Aorta (tissue), 5 donors: ENCODE results near the gene WDFY4. TPM values are rescaled to one million over a fixed set of nuclear protein-coding genes. Genes with fewer than 3 reads are reported as not detected.

Experiments
- ATAC-seq: fragments of 200-7000 bp; cut with Tn5 transposase; one replicate; pipeline ENCODE4 v1.9.1; 2022; ENCODE audit warnings: moderate library complexity; ENCODE audit not compliant: low FRiP score
- DNase-seq, 2 donors: peaks; one replicate each; pipeline ENCODE4 v3.0.0-alpha.2; 2020
- H3K27ac ChIP-seq, 2 donors: one replicate each; pipeline ENCODE4 v1.5.1; 2013; ENCODE audit warnings: low read length in 2 of 2, mild to moderate bottlenecking in 2 of 2, moderate library complexity in 2 of 2, control low read depth in 1 of 2, inconsistent platforms in 1 of 2, low read depth in 1 of 2
- H3K27me3 ChIP-seq, 2 donors: one replicate each; pipeline ENCODE4 v1.6.1; 2013; ENCODE audit warnings: control low read depth in 1 of 2, low read length in 1 of 2, mild to moderate bottlenecking in 1 of 2, moderate library complexity in 1 of 2; ENCODE audit not compliant: insufficient read depth in 2 of 2, control insufficient read depth in 1 of 2
- H3K36me3 ChIP-seq, 2 donors: one replicate each; pipeline ENCODE4 v1.6.1; 2013; ENCODE audit warnings: control low read depth in 1 of 2, low read length in 1 of 2, mild to moderate bottlenecking in 1 of 2; ENCODE audit not compliant: insufficient read depth in 2 of 2, control insufficient read depth in 1 of 2
- H3K4me1 ChIP-seq, 2 donors: one replicate each; pipeline ENCODE4 v1.6.1; 2013; ENCODE audit warnings: low read length in 2 of 2, control low read depth in 1 of 2, mild to moderate bottlenecking in 1 of 2, moderate library complexity in 1 of 2; ENCODE audit not compliant: insufficient read depth in 2 of 2, control insufficient read depth in 1 of 2
- H3K4me3 ChIP-seq, 2 donors: one replicate each; pipeline ENCODE4 v1.5.1; 2013; ENCODE audit warnings: low read length in 2 of 2, control low read depth in 1 of 2, mild to moderate bottlenecking in 1 of 2
- H3K9me3 ChIP-seq: one replicate; pipeline ENCODE4 v1.6.1; 2013; ENCODE audit warnings: mild to moderate bottlenecking, low read length; ENCODE audit not compliant: control insufficient read depth
- WGBS, 2 donors: extraction: QIAGEN DNeasy Blood & Tissue Kit; methylation state at CpG; one replicate each; pipeline ENCODE4 v1.1.7; 2013; 5-methylcytosine and 5-hydroxymethylcytosine counted together
- intact Hi-C, 2 donors: fragments of 100-400 bp; cut with DNase I; formaldehyde crosslinking; loops; one replicate each; pipeline versions ENCODE4 v1.14.2 to v1.15.0; 2022
- polyA plus RNA-seq, 2 donors: library from polyadenylated mRNA; stranded (reverse); fragments of 200-250 nt; gene quantifications; one replicate each; pipeline ENCODE4 v1.2.3, GENCODE V29; 2013
- total RNA-seq, 2 donors: library from RNA; stranded (reverse); fragmentation: NEBNext Ultra II Directional; extraction: Animal tissue kit (Norgen Biotek cat#: 25700); gene quantifications; one replicate each; pipeline ENCODE4 v1.2.1, GENCODE V29; 2021
- donor health status: healthy with polysubstance abuse.
- donor health status: Bipolar disorder and iron deficiency.
- donor health status: DM: no; HTN: no; CAD: no.
- donor health status: DM: no; HTN: no; CAD: no.
- donor health status: DM: yes; HTN: yes; CAD: no.

WDFY4 gene
- total and polyA plus RNA-seq, 4 donors, result 0.54 to 15.0 (median 4.6) TPM

GRCh38 chr10:48700493-48700892 is 15.8 kb downstream of the WDFY4 start:
- ATAC-seq, result no peak

DNA sequence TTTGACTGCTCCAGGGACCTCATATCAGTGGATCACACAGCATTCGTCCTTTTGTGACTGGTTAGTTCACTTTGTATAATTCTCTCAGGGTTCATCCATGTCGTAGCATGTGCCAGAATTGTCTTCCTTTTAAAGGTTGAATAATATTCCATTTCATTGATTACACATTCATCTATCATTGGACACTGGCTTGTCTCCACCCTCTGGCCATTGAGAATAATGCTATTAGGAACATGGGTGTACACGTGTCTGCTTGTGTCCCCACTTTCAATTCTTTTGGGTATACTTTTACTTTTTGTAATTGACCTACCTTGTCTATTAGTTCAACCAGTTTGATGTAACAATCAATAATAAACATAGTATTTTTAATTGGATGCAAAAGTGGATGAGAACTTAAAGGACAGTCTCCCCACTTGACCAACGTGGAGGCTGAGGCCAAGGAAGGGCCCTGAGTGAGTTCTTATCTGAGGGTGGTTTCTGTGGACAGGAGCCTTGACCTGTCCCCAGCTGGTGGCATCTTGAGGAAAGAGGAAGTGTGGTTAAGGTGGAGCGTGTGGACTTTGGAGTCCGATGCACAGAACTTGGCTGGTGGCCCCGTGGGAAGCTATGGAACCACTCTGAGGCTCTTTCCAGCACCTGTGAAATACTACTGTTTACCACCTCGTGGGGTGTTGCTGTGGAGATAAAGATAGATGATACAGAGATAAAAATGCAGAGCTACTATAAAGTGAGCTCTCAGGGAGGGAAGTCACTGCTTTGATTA is 16.6 kb downstream of the WDFY4 start:
- no peaks in the 10 kb centered on the region for H3K27me3 ChIP-seq
- H3K27ac ChIP-seq, result no peak overlapping the region
- H3K4me1 ChIP-seq, result no peaks in the 10 kb centered on the region
- ATAC-seq (no peak), DNase-seq (no peak)
- no peaks in the 10 kb centered on the region for H3K9me3 ChIP-seq
- WGBS, 2 donors, result 81 to 88% methylated on average over 8 of the region's 8 CpGs
- intact Hi-C loops, result no loop called here
- H3K4me3 ChIP-seq, result no peak overlapping the region
- H3K36me3 ChIP-seq, result no peaks in the 10 kb centered on the region

More at GRCh38 chr10:48700493-48700892, 15.8 kb downstream of the WDFY4 start:
- H3K4me1 ChIP-seq, result no peaks in the 10 kb centered on the region
- H3K27ac ChIP-seq, result no peak overlapping the region
- H3K9me3 ChIP-seq, result no peaks in the 10 kb centered on the region
- no peak overlapping the region for H3K4me3 ChIP-seq
- H3K36me3 ChIP-seq, result no peaks in the 10 kb centered on the region
- no peaks in the 10 kb centered on the region for H3K27me3 ChIP-seq
- intact Hi-C loops, result no loop called here
- DNase-seq, result no peak
- WGBS, 2 donors, result 86 to 89% methylated on average over 9 of the region's 9 CpGs

DNA sequence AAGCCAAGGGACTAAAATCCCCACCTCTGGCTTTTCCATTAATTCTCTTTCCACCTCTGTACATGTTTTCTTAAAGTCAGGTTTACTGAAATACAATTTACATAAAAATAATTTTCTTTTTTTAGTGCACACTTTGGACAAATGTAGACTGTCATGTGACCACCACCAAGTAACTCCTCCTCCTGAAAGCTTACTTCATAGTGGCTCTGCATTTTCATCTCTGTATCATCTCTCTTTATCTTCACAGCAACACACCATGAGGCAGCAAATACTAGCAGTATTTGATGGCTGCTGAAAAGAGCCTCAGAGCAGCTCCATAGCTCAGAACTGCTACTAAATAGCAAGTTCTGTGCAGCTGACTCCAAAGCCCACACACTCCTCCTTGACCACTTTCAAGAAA is 17.3 kb downstream of the WDFY4 start:
- DNase-seq (no peak), ATAC-seq (no peak)
- no peaks in the 10 kb centered on the region for H3K36me3 ChIP-seq
- H3K27ac ChIP-seq, result no peak overlapping the region
- H3K9me3 ChIP-seq, result no peaks in the 10 kb centered on the region
- intact Hi-C loops, result no loop called here
- no peaks in the 10 kb centered on the region for H3K27me3 ChIP-seq
- H3K4me1 ChIP-seq, result no peaks in the 10 kb centered on the region
- H3K4me3 ChIP-seq, result no peak overlapping the region

- H3K36me3 ChIP-seq, result no peaks in the 10 kb centered on the region
- H3K27ac ChIP-seq, result no peak overlapping the region
- DNase-seq (no peak), ATAC-seq (no peak)
- 95 to 97% methylated on average over 5 of the region's 5 CpGs for WGBS, 2 donors
- no peaks in the 10 kb centered on the region for H3K9me3 ChIP-seq
- H3K4me1 ChIP-seq, result no peaks in the 10 kb centered on the region
- no peaks in the 10 kb centered on the region for H3K27me3 ChIP-seq
- intact Hi-C loops, result no loop called here
- no peak overlapping the region for H3K4me3 ChIP-seq
Measured at GRCh38 chr10:48703531-48704122, 19.0 kb downstream of the WDFY4 start.

DNA sequence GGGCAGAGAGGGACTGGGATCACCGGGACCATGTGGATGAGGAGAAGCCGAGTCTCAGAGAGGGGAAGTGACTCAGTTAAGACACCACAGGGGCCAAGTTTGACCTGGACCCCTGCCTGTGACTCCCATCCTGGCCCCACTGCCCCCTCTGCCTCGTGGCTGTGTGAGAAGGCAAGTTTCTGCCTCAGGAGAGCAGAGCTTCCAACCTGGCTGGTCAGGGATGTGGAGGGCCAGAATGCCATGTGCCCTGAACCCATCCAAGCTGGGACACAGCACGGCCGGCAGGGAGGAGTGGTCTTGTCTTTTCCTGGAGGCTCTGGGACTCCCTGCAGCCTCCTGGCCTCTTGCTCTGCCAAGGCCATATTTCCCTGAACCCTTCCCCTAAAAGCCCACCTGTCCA is 19.5 kb downstream of the WDFY4 start:
- no peak for DNase-seq
- Histone ChIP-seq H3K27me3 (no peaks in the 10 kb centered on the region), H3K4me3 (no peak overlapping the region), H3K4me1 (no peaks in the 10 kb centered on the region), H3K27ac (no peak overlapping the region), H3K9me3 (no peaks in the 10 kb centered on the region), H3K36me3 (no peaks in the 10 kb centered on the region)
- WGBS, 2 donors, result 51 to 53% methylated on average over 5 of the region's 5 CpGs
- no peak for ATAC-seq
- intact Hi-C loops, result no loop called here

DNA sequence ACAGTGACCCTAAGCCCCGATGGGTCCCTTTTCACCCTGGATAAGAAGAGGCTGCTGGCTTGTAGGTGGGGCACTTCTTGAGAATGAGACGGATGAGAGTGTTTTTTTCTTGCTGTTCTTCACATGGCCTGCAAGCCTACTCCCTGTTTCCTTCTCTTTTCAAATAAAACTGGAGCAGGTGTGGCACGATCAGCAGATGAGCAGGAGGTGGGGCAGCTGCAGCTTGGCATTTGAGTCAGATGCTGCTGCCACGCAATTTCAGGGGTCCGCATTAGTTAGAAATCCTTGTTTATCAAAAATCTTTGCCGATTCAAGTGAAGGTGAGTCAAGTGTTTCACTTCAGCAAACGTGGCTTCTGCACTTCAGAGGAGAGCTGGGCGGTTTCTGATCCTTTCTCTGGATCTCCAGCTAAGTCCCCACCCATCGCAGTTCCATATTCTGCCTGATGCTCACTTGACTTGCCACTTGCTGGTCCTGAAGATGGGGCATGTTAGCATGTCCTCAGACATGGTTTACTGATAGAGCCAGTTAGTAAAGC is 20.8 kb downstream of the WDFY4 start:
- intact Hi-C loops, result no loop called here
- Histone ChIP-seq H3K27ac (no peak overlapping the region), H3K4me3 (no peak overlapping the region), H3K9me3 (no peaks in the 10 kb centered on the region), H3K36me3 (no peaks in the 10 kb centered on the region), H3K4me1 (no peaks in the 10 kb centered on the region), H3K27me3 (no peaks in the 10 kb centered on the region)
- no peak for ATAC-seq
- DNase-seq, result no peak
- WGBS, 2 donors, result 94 to 95% methylated on average over 9 of the region's 9 CpGs

DNA sequence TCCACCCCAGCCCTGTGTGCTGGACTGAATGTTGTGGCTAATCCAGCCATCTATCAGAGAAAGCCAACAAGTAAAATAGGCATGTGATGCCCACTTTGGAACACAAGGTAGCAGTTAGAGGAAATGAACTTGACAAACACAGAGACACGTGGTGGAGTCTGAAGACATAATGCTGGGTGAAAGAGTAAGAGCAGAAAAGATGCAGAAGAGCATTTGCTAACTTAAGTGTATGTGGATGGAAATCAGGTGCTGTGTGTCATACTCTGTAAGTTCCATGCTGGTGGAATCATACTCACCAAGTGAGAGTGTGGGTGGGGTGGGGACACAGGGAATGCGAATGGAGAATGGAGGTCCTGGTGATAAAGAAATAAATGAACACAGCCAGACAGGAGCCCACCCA is 22.8 kb downstream of the WDFY4 start:
- Histone ChIP-seq H3K4me3 (no peak overlapping the region), H3K27ac (no peak overlapping the region), H3K36me3 (no peaks in the 10 kb centered on the region), H3K9me3 (no peaks in the 10 kb centered on the region), H3K4me1 (no peaks in the 10 kb centered on the region), H3K27me3 (no peaks in the 10 kb centered on the region)
- DNase-seq (no peak), ATAC-seq (no peak)
- intact Hi-C loops, result no loop called here
- 21 to 25% methylated on average over 2 of the region's 2 CpGs for whole genome bisulfite sequencing, 2 donors

DNA sequence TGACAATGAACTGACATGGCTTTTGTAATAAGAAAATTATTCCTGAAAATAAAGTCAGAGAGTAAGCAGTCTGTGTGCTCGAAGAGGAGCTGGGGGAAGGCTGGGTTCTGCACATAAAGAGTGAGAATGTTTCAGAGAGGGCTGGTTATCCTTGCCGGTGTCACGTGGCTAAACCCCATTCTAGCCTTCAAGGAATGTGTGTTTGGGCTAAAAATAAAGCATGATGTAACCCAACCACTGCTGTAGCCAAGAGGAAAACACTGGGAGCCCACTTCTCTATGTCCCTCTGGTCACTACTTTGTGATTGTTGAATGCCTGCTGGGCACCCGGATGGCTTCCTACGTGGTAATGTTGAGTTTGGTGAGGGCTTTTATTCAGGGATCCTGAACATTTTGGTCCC is 23.5 kb downstream of the WDFY4 start:
- ATAC-seq, result peak; percentile 33

More for the DNA sequence above, 23.5 kb downstream of the WDFY4 start:
- no peaks in the 10 kb centered on the region for H3K4me1 ChIP-seq
- no peaks in the 10 kb centered on the region for H3K9me3 ChIP-seq
- 0 to 2% methylated on average over 5 of the region's 5 CpGs for WGBS, 2 donors
- no peaks in the 10 kb centered on the region for H3K27me3 ChIP-seq
- H3K36me3 ChIP-seq, result no peaks in the 10 kb centered on the region
- intact Hi-C loops, result no loop called here
- peak in 1 of 2 donors; percentile 34 for DNase-seq
- no peak overlapping the region for H3K27ac ChIP-seq
- H3K4me3 ChIP-seq, result no peak overlapping the region
